Measurements from ENCODE around the gene RASA3.

- no peak for TF ChIP-seq CTCF (conservative IDR thresholded peaks at IDR 0.05 in 1 of 2, IDR thresholded peaks at IDR 0.05 in 1 of 2; ENCODE audit: extremely low read depth in 1 of 2, insufficient read depth in 1 of 2, low read depth in 1 of 2, low read length in 2 of 2)
- TF ChIP-seq EZH2 (IDR thresholded peaks at IDR 0.05; ENCODE audit: borderline replicate concordance, low read length), result no peak
Observed at GRCh38 chr13:114148521-114148855, 16.1 kb upstream of the RASA3 start.
